Gastroesophageal sphincter (tissue), 4 donors: Measurements from ENCODE around the gene SAMD4A. TPM values are rescaled to one million over a fixed set of nuclear protein-coding genes. Genes with fewer than 3 reads are reported as not detected.
A peak's percentile ranks its signal among the peaks of the same experiment; 100 is the strongest.

Source experiments
- ATAC-seq: fragments of 150-250 bp; one replicate; pipeline ENCODE4 v1.9.1; 2016; ENCODE audit warnings: mild to moderate bottlenecking, moderate library complexity
- H3K27ac ChIP-seq, 4 donors: fragments of 200-600 bp; sonication (generic) in 3 of 4; 1 replicate in 3 of 4; 2 replicates in 1 of 4; pipeline ENCODE4 v1.5.1; 2016 to 2019
- H3K27me3 ChIP-seq: fragments of 200-600 bp; sonication (generic); one replicate; pipeline ENCODE4 v1.5.1; 2019
- H3K36me3 ChIP-seq, 2 donors: fragments of 200-600 bp; sonication (generic); one replicate each; pipeline ENCODE4 v1.5.1; 2019; ENCODE audit warnings: control low read depth in 1 of 2
- H3K4me1 ChIP-seq, 3 donors: fragments of 200-600 bp; sonication (generic); 1 replicate in 2 of 3; 2 replicates in 1 of 3; pipeline ENCODE4 v1.5.1; 2016 to 2019; ENCODE audit warnings: control low read depth in 2 of 3
- H3K4me3 ChIP-seq, 2 donors: fragments of 200-600 bp; sonication (generic); one replicate each; pipeline ENCODE4 v1.5.1; 2019; ENCODE audit warnings: mild to moderate bottlenecking in 1 of 2, moderate library complexity in 1 of 2
- H3K9me3 ChIP-seq, 3 donors: fragments of 200-600 bp; sonication (generic); one replicate each; pipeline ENCODE4 v1.5.1; 2017 to 2019; ENCODE audit warnings: control low read depth in 2 of 3
- CTCF ChIP-seq, 4 experiments: fragments of 200-600 bp in 2 of 4; fragments of 450-650 bp in 2 of 4; sonication (generic) in 1 of 4; IDR thresholded peaks; one replicate each; pipeline ENCODE4 v1.5.1; 2017 to 2019; ENCODE audit warnings: antibody characterized with exemption in 4 of 4, mild to moderate bottlenecking in 2 of 4, moderate library complexity in 2 of 4
- EP300 ChIP-seq: sonication (generic); formaldehyde crosslinking; IDR thresholded peaks from one replicate; pipeline ENCODE4 v1.6.1; 2017; ENCODE audit warnings: antibody characterized with exemption, mild to moderate bottlenecking
- POLR2A ChIP-seq, 2 donors: fragments of 450-650 bp; IDR thresholded peaks; one replicate each; pipeline ENCODE4 v1.6.1; 2017; ENCODE audit warnings: antibody characterized with exemption in 2 of 2, mild to moderate bottlenecking in 2 of 2, moderate library complexity in 1 of 2
- POLR2AphosphoS5 ChIP-seq: sonication (generic); formaldehyde crosslinking; IDR thresholded peaks from one replicate; pipeline ENCODE4 v1.6.1; 2017; ENCODE audit warnings: antibody characterized with exemption
- WGBS, 2 donors: methylation state at CpG; one replicate each; pipeline ENCODE4 v1.1.5; 2018; ENCODE audit warnings: low coverage in 1 of 2; 5-methylcytosine and 5-hydroxymethylcytosine counted together
- total RNA-seq, 4 donors: library from RNA; depleted of rRNA; stranded (reverse); fragments of >200 nt; gene quantifications; one replicate each; pipeline ENCODE4 v1.1.0, GENCODE V29; 2016

Gene SAMD4A
- total RNA-seq, 4 donors from 2014 or later = 65.2 to 163 (median 89.7) TPM

DNA sequence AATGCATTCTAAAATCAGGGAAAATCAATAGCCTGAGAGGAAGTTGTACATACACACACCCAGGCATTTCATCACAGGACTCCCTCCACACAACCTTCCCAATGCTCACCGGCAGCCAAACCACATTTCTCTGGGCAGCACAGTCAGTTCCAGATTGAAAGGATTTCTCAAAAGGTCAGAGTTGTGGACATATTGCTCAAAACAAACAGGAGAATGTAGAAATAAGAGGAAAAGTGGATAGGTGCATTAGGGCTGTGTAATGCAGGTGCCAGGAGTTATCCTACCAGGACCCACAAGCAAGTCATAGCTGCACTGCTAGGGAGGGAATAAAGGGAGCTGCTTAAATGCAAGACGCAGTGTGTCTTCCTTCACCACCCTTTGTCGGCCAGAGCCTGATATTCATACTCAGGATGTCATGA is 272.8 kb downstream of the SAMD4A start:
- WGBS, 2 donors = 25 to 44% methylated on average over 1 to 3 of the region's 3 CpGs
- H3K4me3 ChIP-seq = no peak overlapping the region

DNA sequence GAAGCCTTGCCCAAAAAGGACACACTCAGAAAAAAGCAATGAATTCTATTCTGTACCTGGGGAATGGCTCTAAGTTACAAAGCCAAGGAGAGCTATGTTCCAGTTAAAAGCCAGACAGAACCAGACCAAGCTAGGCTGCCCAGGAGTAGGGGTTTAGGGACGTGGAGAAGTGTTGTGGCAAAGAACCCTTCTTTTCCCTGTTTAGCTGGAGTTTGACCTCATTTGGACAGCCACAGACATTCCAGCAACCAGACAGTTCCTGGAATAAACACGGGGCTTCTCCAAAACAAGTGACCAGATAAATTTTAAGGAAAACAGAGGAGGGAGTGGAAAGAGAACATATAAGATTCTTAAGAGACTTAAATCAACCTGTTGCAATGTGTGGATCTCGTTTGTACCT is 273.4 kb downstream of the SAMD4A start:
- Histone ChIP-seq H3K9me3 (no peaks in the 10 kb centered on the region), H3K4me1 (peaks cover 0 to 6% (median 0%) of the 10 kb centered on the region in 3 donors), H3K27ac (peak overlapping the region in 3 of 4 donors; percentile 4 to 44 (median 37)), H3K27me3 (no peaks in the 10 kb centered on the region), H3K4me3 (no peak overlapping the region), H3K36me3 (no peaks in the 10 kb centered on the region)
- ATAC-seq = peak; percentile 32
- 77 to 80% methylated on average over 1 to 3 of the region's 3 CpGs for WGBS, 2 donors
- TF ChIP-seq EP300 = no peak

More for the DNA sequence above, 272.8 kb downstream of the SAMD4A start:
- Histone ChIP-seq H3K27me3 (no peaks in the 10 kb centered on the region), H3K36me3 (no peaks in the 10 kb centered on the region), H3K27ac (peak overlapping the region in 3 of 4 donors; percentile 4 to 44 (median 37)), H3K9me3 (no peaks in the 10 kb centered on the region), H3K4me1 (peaks cover 0 to 6% (median 0%) of the 10 kb centered on the region in 3 donors)
- peak; percentile 86 for ATAC-seq
- TF ChIP-seq EP300 (no peak), POLR2AphosphoS5 (peak; percentile 44)

DNA sequence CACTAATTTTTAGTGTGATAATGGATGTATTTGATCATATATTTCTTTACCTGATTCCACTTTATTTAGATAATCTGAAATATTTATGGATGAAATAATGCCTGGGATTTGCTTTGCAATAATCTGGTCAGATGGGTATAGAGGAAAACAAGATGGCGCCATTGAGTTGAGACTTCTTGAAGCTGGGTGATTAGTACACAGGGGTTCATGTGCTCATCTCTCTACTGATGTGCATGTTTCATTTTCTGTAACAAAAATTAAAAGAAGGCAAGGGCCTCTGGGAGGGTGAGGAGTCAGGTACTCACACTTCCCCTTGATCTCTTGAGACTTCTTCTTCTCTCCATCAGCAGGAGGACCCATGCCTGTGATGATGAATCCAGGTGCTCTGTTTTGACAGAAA is 273.9 kb downstream of the SAMD4A start:
- no peak for ATAC-seq
- no peak for TF ChIP-seq EP300
- TF ChIP-seq POLR2A (IDR thresholded peaks at IDR 0.05) = no peak
- no peak for TF ChIP-seq CTCF (IDR thresholded peaks at IDR 0.05)
- no peak for TF ChIP-seq POLR2AphosphoS5
- Histone ChIP-seq H3K4me3 (no peak overlapping the region), H3K27me3 (no peaks in the 10 kb centered on the region), H3K27ac (peak overlapping the region in 1 of 4 donors; percentile 44), H3K36me3 (no peaks in the 10 kb centered on the region), H3K9me3 (no peaks in the 10 kb centered on the region), H3K4me1 (peaks cover 0 to 6% (median 0%) of the 10 kb centered on the region in 3 donors)
- WGBS, 2 donors = 92 to 100% methylated on average over 1 of the region's 1 CpG

Other genes with a start within 250 kb of the SAMD4A start
- gene CDKN3, start 170.1 kb upstream of the SAMD4A start, total RNA-seq = 1 to 10 TPM in 3 of 4 donors, not detected in 1; 2.0 to 3.1 (median 3.0) TPM
- gene CNIH1, start 125.8 kb upstream of the SAMD4A start, total RNA-seq = 100 to 1,000 TPM in 2 of 4 donors, 10 to 100 TPM in 2; 96.8 to 179 (median 127) TPM
- 10 to 100 TPM; 40.0 to 43.7 (median 42.3) TPM for gene GMFB, start 78.1 kb upstream of the SAMD4A start, total RNA-seq
- 10 to 100 TPM; 12.3 to 32.8 (median 22.2) TPM for gene CGRRF1, start 57.2 kb upstream of the SAMD4A start, total RNA-seq